Bronchus fibroblast of lung (primary cell): Measurements from ENCODE around the gene SMIM43. TPM values are rescaled to one million over a fixed set of nuclear protein-coding genes. Genes with fewer than 3 reads are reported as not detected.

Experiments used
- total RNA-seq: library from RNA; depleted of rRNA; stranded (reverse); fragments of >200 nt; gene quantifications from 2 replicates; pipeline ENCODE4 v1.2.3, GENCODE V29; 2015

The SMIM43 gene
- 0.50 and 0.59 TPM in 2 replicates for total RNA-seq

GRCh38 chr4:121764702-121765367 lies at the start of gene SMIM43:
TSS of gene SMIM43 (minus strand) at chr4:121765164. CDS start at chr4:121765105, 59 bp downstream.

GRCh38 chr4:121800961-121801714 lies 36.2 kb upstream of the SMIM43 start, which contains the start of gene EXOSC9:
TSS of gene EXOSC9 (plus strand) at chr4:121801323. CDS start at chr4:121801425, 102 bp downstream.

Other genes with a start within 250 kb of the SMIM43 start
- gene ANXA5, start 68.2 kb downstream of the SMIM43 start, total RNA-seq: 509 and 578 TPM in 2 replicates
- gene EXOSC9, start 36.2 kb upstream of the SMIM43 start, total RNA-seq: 41.0 and 43.9 TPM in 2 replicates
- gene CCNA2, start 58.7 kb upstream of the SMIM43 start, total RNA-seq: 131 and 138 TPM in 2 replicates
- 29.1 and 35.0 TPM in 2 replicates for gene BBS7, start 105.3 kb upstream of the SMIM43 start, total RNA-seq
- 3.9 and 4.0 TPM in 2 replicates for gene TRPC3, start 186.9 kb upstream of the SMIM43 start, total RNA-seq